ENCODE data around the gene ADAM10. TPM values are rescaled to one million over a fixed set of nuclear protein-coding genes. Genes with fewer than 3 reads are reported as not detected.

The ADAM10 gene
- total and polyA plus RNA-seq, 2 donors (not counting 1 experiment from before 2014, with no cell fraction given), result 18.8 to 138 TPM

- POLR2A ChIA-PET, result no interaction called here
- H3K79me2 ChIP-seq (ENCODE audit: control insufficient read depth, insufficient read depth, low read length), result no peaks in the 10 kb centered on the region
- H3K9ac ChIP-seq (ENCODE audit: low read length), result no peak overlapping the region
- WGBS (ENCODE audit: insufficient coverage), result no CpG with 5 or more reads among the region's 3 CpGs
- CTCF ChIA-PET, result no interaction called here
- no peaks in the 10 kb centered on the region for H3K4me1 ChIP-seq (ENCODE audit: control insufficient read depth in 2 of 2, insufficient read depth in 2 of 2, low read length in 2 of 2)
- Mint-ChIP-seq H3K9me3 (ENCODE audit: insufficient read depth) (no peaks in the 10 kb centered on the region), H3K4me1 (no peaks in the 10 kb centered on the region), H3K4me3 (no peak overlapping the region), H3K27me3 (peaks cover 24% of the 10 kb centered on the region), H3K27ac (no peak overlapping the region)
- H3K27ac ChIP-seq (ENCODE audit: low read length in 2 of 2), result no peak overlapping the region
- DNase-seq, result no peak
- intact Hi-C loops (cut with micrococcal nuclease), result no loop called here
- H3K36me3 ChIP-seq (replicated peaks in 1 of 2; ENCODE audit: control extremely low read depth in 1 of 2, control insufficient read depth in 1 of 2, extremely low read depth in 1 of 2, insufficient read depth in 2 of 2, low read length in 1 of 2), result no peaks in the 10 kb centered on the region
- ATAC-seq (ENCODE audit: low read depth), result no peak
- H2AFZ ChIP-seq (ENCODE audit: insufficient read depth, low read depth, low read length, poor library complexity, severe bottlenecking), result no peak overlapping the region
- H3K4me2 ChIP-seq (replicated peaks; ENCODE audit: low read depth, low read length, poor library complexity, severe bottlenecking), result no peak overlapping the region
- no peaks in the 10 kb centered on the region for H3K9me3 ChIP-seq (ENCODE audit: control extremely low read depth in 1 of 3, control insufficient read depth in 2 of 3, insufficient read depth in 1 of 3, low read length in 2 of 3)
- H4K20me1 ChIP-seq (ENCODE audit: control insufficient read depth, insufficient read depth, low read length, poor library complexity, severe bottlenecking), result no peaks in the 10 kb centered on the region
- no peak overlapping the region for H3K4me3 ChIP-seq (ENCODE audit: control extremely low read depth in 1 of 5, extremely low read depth in 1 of 5, insufficient read depth in 1 of 5, low read depth in 2 of 5, low read length in 4 of 5)
- H3K27me3 ChIP-seq (replicated peaks in 1 of 4; ENCODE audit: control extremely low read depth in 1 of 4, control insufficient read depth in 3 of 4, insufficient read depth in 4 of 4, low read length in 3 of 4), result peaks cover 0 to 3% (median 1%) of the 10 kb centered on the region in 4 experiments
- TF ChIP-seq EZH2 (IDR thresholded peaks at IDR 0.05; ENCODE audit: borderline replicate concordance, insufficient read depth, low read depth, low read length, poor library complexity, severe bottlenecking), result no peak
- no peak for TF ChIP-seq CTCF (IDR thresholded peaks at IDR 0.05)
Observed at GRCh38 chr15:58556541-58556940, 193.0 kb downstream of the ADAM10 start.

GRCh38 chr15:58556028-58556361 is 193.5 kb downstream of the ADAM10 start:
- no peak overlapping the region for H3K4me2 ChIP-seq (replicated peaks; ENCODE audit: low read depth, low read length, poor library complexity, severe bottlenecking)
- H3K9ac ChIP-seq (ENCODE audit: low read length), result no peak overlapping the region

More at GRCh38 chr15:58556028-58556361, 193.5 kb downstream of the ADAM10 start:
- H3K27ac Mint-ChIP-seq, result no peak overlapping the region
- peaks cover 0 to 4% (median 2%) of the 10 kb centered on the region in 4 experiments for H3K27me3 ChIP-seq (replicated peaks in 1 of 4; ENCODE audit: control extremely low read depth in 1 of 4, control insufficient read depth in 3 of 4, insufficient read depth in 4 of 4, low read length in 3 of 4)
- 100% methylated on average over 1 of the region's 2 CpGs for WGBS (ENCODE audit: insufficient coverage)
- H3K27me3 Mint-ChIP-seq, result peaks cover 30% of the 10 kb centered on the region
- DNase-seq, result no peak
- ATAC-seq (ENCODE audit: low read depth), result no peak
- peaks cover 0 to 4% of the 10 kb centered on the region in 2 donors for H3K4me1 ChIP-seq (ENCODE audit: control insufficient read depth in 2 of 2, insufficient read depth in 2 of 2, low read length in 2 of 2)
- ChIA-PET CTCF (no interaction called here), POLR2A (no interaction called here)
- H3K4me3 Mint-ChIP-seq, result no peak overlapping the region
- peaks cover 5% of the 10 kb centered on the region for H3K4me1 Mint-ChIP-seq
- TF ChIP-seq CTCF (IDR thresholded peaks at IDR 0.05) (no peak), EZH2 (IDR thresholded peaks at IDR 0.05; ENCODE audit: borderline replicate concordance, insufficient read depth, low read depth, low read length, poor library complexity, severe bottlenecking) (no peak)
- no peaks in the 10 kb centered on the region for H3K9me3 Mint-ChIP-seq (ENCODE audit: insufficient read depth)
- no peaks in the 10 kb centered on the region for H3K79me2 ChIP-seq (ENCODE audit: control insufficient read depth, insufficient read depth, low read length)
- no peaks in the 10 kb centered on the region for H3K9me3 ChIP-seq (ENCODE audit: control extremely low read depth in 1 of 3, control insufficient read depth in 2 of 3, insufficient read depth in 1 of 3, low read length in 2 of 3)
- H3K4me3 ChIP-seq (ENCODE audit: control extremely low read depth in 1 of 5, extremely low read depth in 1 of 5, insufficient read depth in 1 of 5, low read depth in 2 of 5, low read length in 4 of 5), result no peak overlapping the region
- H4K20me1 ChIP-seq (ENCODE audit: control insufficient read depth, insufficient read depth, low read length, poor library complexity, severe bottlenecking), result no peaks in the 10 kb centered on the region
- no peak overlapping the region for H3K27ac ChIP-seq (ENCODE audit: low read length in 2 of 2)
- H2AFZ ChIP-seq (ENCODE audit: insufficient read depth, low read depth, low read length, poor library complexity, severe bottlenecking), result no peak overlapping the region
- intact Hi-C loops (cut with micrococcal nuclease), result no loop called here
- H3K36me3 ChIP-seq (replicated peaks in 1 of 2; ENCODE audit: control extremely low read depth in 1 of 2, control insufficient read depth in 1 of 2, extremely low read depth in 1 of 2, insufficient read depth in 2 of 2, low read length in 1 of 2), result no peaks in the 10 kb centered on the region
